SK-N-SH (cell line): ENCODE measurements around the gene TAS2R30. TPM values are rescaled to one million over a fixed set of nuclear protein-coding genes. Genes with fewer than 3 reads are reported as not detected.

Experiments used
- CTCF ChIA-PET: fragments of 300-600, 350-600 bp; formaldehyde crosslinking; extraction: SDS; loops from one replicate; lab custom pipeline; 2021; lab: Yijun Ruan, JAX
- POLR2A ChIA-PET: fragments of 350-600 bp; sonication (Branson Sonifier 250); formaldehyde crosslinking; extraction: SDS; loops from one replicate; lab custom pipeline; 2020; ENCODE audit warnings: antibody characterized with exemption, inconsistent platforms; lab: Yijun Ruan, JAX
- DNase-seq: peaks from one replicate; pipeline ENCODE4 v3.0.0; 2012
- H2AFZ ChIP-seq: fragments of 200-600 bp; sonication (generic); 2 replicates; pipeline ENCODE4 v1.8.1; 2016; ENCODE audit warnings: antibody characterized with exemption, mild to moderate bottlenecking, low read depth
- H3F3A ChIP-seq: fragments of 200-600 bp; sonication (generic); replicated peaks from 2 replicates; pipeline ENCODE3; 2016; ENCODE audit warnings: antibody characterized with exemption, mild to moderate bottlenecking; ENCODE audit not compliant: insufficient read depth
- H3K27ac ChIP-seq, 2 experiments: fragments of 200-500 bp in 1 of 2; fragments of 200-600 bp in 1 of 2; sonication (Bioruptor generic) in 1 of 2; sonication (generic), shearing (Covaris generic) in 1 of 2; 2 replicates each; pipeline versions ENCODE4 v1.5.1 to v1.6.1; 2014 to 2016; ENCODE audit warnings: low read depth in 2 of 2, inconsistent platforms in 1 of 2, low read length in 1 of 2, mild to moderate bottlenecking in 1 of 2, mixed read lengths in 1 of 2
- H3K27me3 ChIP-seq: fragments of 200-600 bp; sonication (generic), shearing (Covaris generic); 2 replicates; pipeline ENCODE4 v1.6.1; 2016; ENCODE audit warnings: mixed run types; ENCODE audit not compliant: insufficient read depth
- H3K36me3 ChIP-seq, 2 experiments: fragments of 200-500 bp in 1 of 2; fragments of 200-600 bp in 1 of 2; sonication (Bioruptor generic) in 1 of 2; sonication (generic) in 1 of 2; replicated peaks in 1 of 2; 2 replicates each; pipeline versions ENCODE3 to v1.5.1; 2014 to 2016; ENCODE audit warnings: low read length in 1 of 2, mild to moderate bottlenecking in 1 of 2; ENCODE audit not compliant: insufficient read depth in 2 of 2, control insufficient read depth in 1 of 2
- H3K4me1 ChIP-seq, 2 experiments: fragments of 200-500 bp in 1 of 2; fragments of 200-600 bp in 1 of 2; sonication (Bioruptor generic) in 1 of 2; sonication (generic), shearing (Covaris generic) in 1 of 2; 2 replicates each; pipeline versions ENCODE4 v1.5.1 to v1.6.1; 2014 to 2016; ENCODE audit warnings: low read depth in 1 of 2, low read length in 1 of 2, mixed run types in 1 of 2; ENCODE audit not compliant: insufficient read depth in 2 of 2, control insufficient read depth in 1 of 2
- H3K4me2 ChIP-seq: fragments of 200-600 bp; sonication (generic), shearing (Covaris generic); 2 replicates; pipeline ENCODE4 v1.6.1; 2017; ENCODE audit warnings: mixed run types
- H3K4me3 ChIP-seq, 2 experiments: fragments of 200-500 bp in 1 of 2; fragments of 200-600 bp in 1 of 2; sonication (Bioruptor generic) in 1 of 2; sonication (generic), shearing (Covaris generic) in 1 of 2; 2 replicates each; pipeline versions ENCODE4 v1.5.1 to v1.8.1; 2014 to 2016; ENCODE audit warnings: low read depth in 2 of 2, inconsistent platforms in 1 of 2, low read length in 1 of 2, mild to moderate bottlenecking in 1 of 2, mixed read lengths in 1 of 2, moderate library complexity in 1 of 2
- H3K79me2 ChIP-seq: fragments of 200-600 bp; sonication (generic); 2 replicates; pipeline ENCODE4 v1.8.1; 2017; ENCODE audit warnings: mild to moderate bottlenecking; ENCODE audit not compliant: insufficient read depth
- H3K9ac ChIP-seq: fragments of 200-600 bp; sonication (generic); 2 replicates; pipeline ENCODE4 v1.6.1; 2017; ENCODE audit warnings: mixed run types
- H3K9me2 ChIP-seq: fragments of 200-600 bp; sonication (generic); 2 replicates; pipeline ENCODE4 v1.6.1; 2017; ENCODE audit warnings: mixed run types
- H3K9me3 ChIP-seq: fragments of 200-600 bp; sonication (generic); 2 replicates; pipeline ENCODE4 v1.6.1; 2017; ENCODE audit warnings: mixed run types, mild to moderate bottlenecking, moderate library complexity
- H4K20me1 ChIP-seq: fragments of 200-600 bp; sonication (generic); 2 replicates; pipeline ENCODE4 v1.6.1; 2017; ENCODE audit warnings: mild to moderate bottlenecking, mixed run types; ENCODE audit not compliant: insufficient read depth
- CHD2 ChIP-seq: fragments of 150-350 bp; IDR thresholded peaks from 2 replicates; pipeline ENCODE4 v1.6.1; 2018; ENCODE audit warnings: low read length; ENCODE audit not compliant: partially characterized antibody
- ELF1 ChIP-seq: IDR thresholded peaks from 2 replicates; pipeline ENCODE4 v1.4.0; 2012
- EP300 ChIP-seq, 2 experiments: IDR thresholded peaks; 2 replicates each; pipeline versions ENCODE4 v1.4.0 to v1.6.1; 2012; ENCODE audit warnings: borderline replicate concordance in 1 of 2, low read depth in 1 of 2, low read length in 1 of 2
- EZH2phosphoT487 ChIP-seq: fragments of 200-600 bp; sonication (generic); IDR thresholded peaks from 2 replicates; pipeline ENCODE4 v1.6.1; 2017; ENCODE audit warnings: low read depth, mixed run types, mild to moderate bottlenecking, antibody characterized with exemption, moderate library complexity, borderline replicate concordance
- MEF2A ChIP-seq: IDR thresholded peaks from 2 replicates; pipeline ENCODE4 v1.4.0; 2012; ENCODE audit warnings: low read depth, borderline replicate concordance
- MXI1 ChIP-seq: IDR thresholded peaks from 2 replicates; pipeline ENCODE4 v1.6.1; 2012; ENCODE audit warnings: mild to moderate bottlenecking, low read depth, low read length, improper control_type of control experiment
- NFIC ChIP-seq: IDR thresholded peaks from 2 replicates; pipeline ENCODE4 v1.4.0; 2012; ENCODE audit warnings: borderline replicate concordance
- RFX5 ChIP-seq: IDR thresholded peaks from 2 replicates; pipeline ENCODE4 v1.6.1; 2012; ENCODE audit warnings: mild to moderate bottlenecking, improper control_type of control experiment, low read length
- SIN3A ChIP-seq: IDR thresholded peaks from 2 replicates; pipeline ENCODE4 v1.6.1; 2012; ENCODE audit warnings: low read depth, mild to moderate bottlenecking, low read length, moderate library complexity, borderline replicate concordance
- SMC3 ChIP-seq: IDR thresholded peaks from 2 replicates; pipeline ENCODE4 v1.6.1; 2012; ENCODE audit warnings: low read depth, low read length, improper control_type of control experiment
- TAF1 ChIP-seq: IDR thresholded peaks from 2 replicates; pipeline ENCODE4 v1.6.1; 2012; ENCODE audit warnings: low read depth, mild to moderate bottlenecking, low read length, moderate library complexity, borderline replicate concordance
- TCF12 ChIP-seq: IDR thresholded peaks from 2 replicates; pipeline ENCODE4 v1.4.0; 2012
- YY1 ChIP-seq: IDR thresholded peaks from 2 replicates; pipeline ENCODE4 v1.4.0; 2012; ENCODE audit warnings: low read depth, mild to moderate bottlenecking
- ZBTB33 ChIP-seq: IDR thresholded peaks from 2 replicates; pipeline ENCODE4 v1.4.0; 2012; ENCODE audit warnings: low read depth, borderline replicate concordance
- WGBS: methylation state at CpG from one replicate; pipeline ENCODE4 v1.1.6; 2017; ENCODE audit warnings: low lambda C conversion rate; 5-methylcytosine and 5-hydroxymethylcytosine counted together
- polyA plus RNA-seq, 3 experiments: library from polyadenylated mRNA; depleted of rRNA; stranded (reverse); fragments of >200 nt; gene quantifications; 2 replicates each; pipeline ENCODE4 v1.2.3, GENCODE V29; 2012
- TF ChIP-seq, protein P1 (sequence below): fragments of 200-600 bp; sonication (generic); IDR thresholded peaks from 2 replicates; pipeline ENCODE4 v1.6.1; 2017; ENCODE audit warnings: antibody characterized with exemption, mild to moderate bottlenecking, moderate library complexity
- TF ChIP-seq, protein P2 (sequence below): IDR thresholded peaks from 2 replicates; pipeline ENCODE4 v1.4.0; 2012; ENCODE audit warnings: low read depth, borderline replicate concordance
- TF ChIP-seq, protein P3 (sequence below): IDR thresholded peaks from 2 replicates; pipeline ENCODE4; 2012

The TAS2R30 gene
- polyA plus RNA-seq, 1 of the 3 experiments (the other 2 are of a cell fraction), result 0.05 TPM

DNA sequence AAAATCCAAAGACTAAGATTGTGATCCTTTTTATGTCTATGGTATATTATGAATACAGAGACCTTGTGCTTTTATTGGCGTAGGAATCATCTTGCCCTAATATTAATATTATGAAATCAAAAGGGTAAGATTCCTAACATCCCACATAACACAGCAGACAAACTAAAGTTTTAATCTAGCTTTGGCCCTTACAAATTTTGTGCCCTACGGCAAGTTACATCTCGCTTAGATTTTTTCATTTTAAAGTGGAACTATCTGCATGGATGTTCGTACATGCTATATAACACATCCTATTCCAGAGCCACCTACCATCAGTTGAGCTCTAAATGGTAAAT is 36.3 kb upstream of the TAS2R30 start:
- H3K9me2 ChIP-seq, result no peaks in the 10 kb centered on the region
- H3K36me3 ChIP-seq, result peaks cover 19 to 28% of the 10 kb centered on the region in 2 experiments
- H3K4me1 ChIP-seq, result peaks cover 17 to 29% of the 10 kb centered on the region in 2 experiments; a peak in 3 of 4 replicates
- H2AFZ ChIP-seq, result peak overlapping the region; percentile 64; the same call in 1 of the 2 replicates
- WGBS, result 2% methylated on average over 4 of the region's 4 CpGs
- peaks cover 94% of the 10 kb centered on the region for H3K79me2 ChIP-seq
- peaks cover 3% of the 10 kb centered on the region for H3F3A ChIP-seq
- no peaks in the 10 kb centered on the region for H3K27me3 ChIP-seq
- no peaks in the 10 kb centered on the region for H3K9me3 ChIP-seq
- H3K4me2 ChIP-seq, result peak overlapping the region; percentile 79
- H3K4me3 ChIP-seq, result peak overlapping the region; percentile 67 to 94
- DNase-seq, result no peak
- peak overlapping the region; percentile 76 to 98 for H3K27ac ChIP-seq
- H3K9ac ChIP-seq, result peak overlapping the region; percentile 73
- peak; percentile 39; the same call in 1 of the 2 replicates for TF ChIP-seq MXI1
- no peak for TF ChIP-seq EP300 (IDR thresholded peaks at IDR 0.05; ENCODE audit: borderline replicate concordance in 1 of 2, low read depth in 1 of 2, low read length in 1 of 2)
- TF ChIP-seq ELF1, result no peak
- TF ChIP-seq, all 33 proteins: peak for 1
- POLR2A ChIA-PET, result interaction anchor here (0.6 to 1.9 kb wide), 6 partner anchors 8 to 557 kb away, joined by 3 to 7 read pairs (median 4); no protein-coding TSS in a partner anchor
- peaks cover 25% of the 10 kb centered on the region; the same call in 1 of the 2 replicates for H4K20me1 ChIP-seq
- CTCF ChIA-PET, result interaction anchor here (1.0 kb wide), 1 partner anchor 432 kb away, joined by 3 read pairs; no protein-coding TSS in a partner anchor

- H3K27me3 ChIP-seq, result no peaks in the 10 kb centered on the region
These were observed 31.9 kb upstream of the TAS2R30 start for GRCh38 chr12:11166300-11166699.

More at GRCh38 chr12:11166300-11166699, 31.9 kb upstream of the TAS2R30 start:
- peaks cover 13 to 27% of the 10 kb centered on the region in 2 experiments; a peak in 3 of 4 replicates for H3K4me1 ChIP-seq
- CTCF ChIA-PET, result no interaction called here
- no peak for TF ChIP-seq SMC3
- TF ChIP-seq EP300 (IDR thresholded peaks at IDR 0.05; ENCODE audit: borderline replicate concordance in 1 of 2, low read depth in 1 of 2, low read length in 1 of 2), result no peak
- TF ChIP-seq, protein P1, sequence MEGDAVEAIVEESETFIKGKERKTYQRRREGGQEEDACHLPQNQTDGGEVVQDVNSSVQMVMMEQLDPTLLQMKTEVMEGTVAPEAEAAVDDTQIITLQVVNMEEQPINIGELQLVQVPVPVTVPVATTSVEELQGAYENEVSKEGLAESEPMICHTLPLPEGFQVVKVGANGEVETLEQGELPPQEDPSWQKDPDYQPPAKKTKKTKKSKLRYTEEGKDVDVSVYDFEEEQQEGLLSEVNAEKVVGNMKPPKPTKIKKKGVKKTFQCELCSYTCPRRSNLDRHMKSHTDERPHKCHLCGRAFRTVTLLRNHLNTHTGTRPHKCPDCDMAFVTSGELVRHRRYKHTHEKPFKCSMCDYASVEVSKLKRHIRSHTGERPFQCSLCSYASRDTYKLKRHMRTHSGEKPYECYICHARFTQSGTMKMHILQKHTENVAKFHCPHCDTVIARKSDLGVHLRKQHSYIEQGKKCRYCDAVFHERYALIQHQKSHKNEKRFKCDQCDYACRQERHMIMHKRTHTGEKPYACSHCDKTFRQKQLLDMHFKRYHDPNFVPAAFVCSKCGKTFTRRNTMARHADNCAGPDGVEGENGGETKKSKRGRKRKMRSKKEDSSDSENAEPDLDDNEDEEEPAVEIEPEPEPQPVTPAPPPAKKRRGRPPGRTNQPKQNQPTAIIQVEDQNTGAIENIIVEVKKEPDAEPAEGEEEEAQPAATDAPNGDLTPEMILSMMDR, result no peak
- no peak for TF ChIP-seq MXI1
- no peak for TF ChIP-seq RFX5
- TF ChIP-seq, protein P2, sequence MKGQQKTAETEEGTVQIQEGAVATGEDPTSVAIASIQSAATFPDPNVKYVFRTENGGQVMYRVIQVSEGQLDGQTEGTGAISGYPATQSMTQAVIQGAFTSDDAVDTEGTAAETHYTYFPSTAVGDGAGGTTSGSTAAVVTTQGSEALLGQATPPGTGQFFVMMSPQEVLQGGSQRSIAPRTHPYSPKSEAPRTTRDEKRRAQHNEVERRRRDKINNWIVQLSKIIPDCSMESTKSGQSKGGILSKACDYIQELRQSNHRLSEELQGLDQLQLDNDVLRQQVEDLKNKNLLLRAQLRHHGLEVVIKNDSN, result no peak
- no peak for TF ChIP-seq TAF1
- TF ChIP-seq CHD2, result no peak
- no peak for TF ChIP-seq ELF1
- TF ChIP-seq EZH2phosphoT487, result no peak
- TF ChIP-seq, protein P3, sequence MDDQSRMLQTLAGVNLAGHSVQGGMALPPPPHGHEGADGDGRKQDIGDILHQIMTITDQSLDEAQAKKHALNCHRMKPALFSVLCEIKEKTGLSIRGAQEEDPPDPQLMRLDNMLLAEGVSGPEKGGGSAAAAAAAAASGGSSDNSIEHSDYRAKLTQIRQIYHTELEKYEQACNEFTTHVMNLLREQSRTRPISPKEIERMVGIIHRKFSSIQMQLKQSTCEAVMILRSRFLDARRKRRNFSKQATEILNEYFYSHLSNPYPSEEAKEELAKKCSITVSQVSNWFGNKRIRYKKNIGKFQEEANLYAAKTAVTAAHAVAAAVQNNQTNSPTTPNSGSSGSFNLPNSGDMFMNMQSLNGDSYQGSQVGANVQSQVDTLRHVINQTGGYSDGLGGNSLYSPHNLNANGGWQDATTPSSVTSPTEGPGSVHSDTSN, result no peak
- TF ChIP-seq TCF12, result no peak
- no peak for TF ChIP-seq ZBTB33
- TF ChIP-seq SIN3A, result no peak
- TF ChIP-seq MEF2A, result no peak
- TF ChIP-seq YY1, result no peak
- TF ChIP-seq NFIC, result no peak
- TF ChIP-seq, all 33 proteins: peak for 0
- H3K9me3 ChIP-seq, result no peaks in the 10 kb centered on the region
- peaks cover 98% of the 10 kb centered on the region for H3K79me2 ChIP-seq
- H3K9me2 ChIP-seq, result no peaks in the 10 kb centered on the region
- POLR2A ChIA-PET, result no interaction called here
- no peak overlapping the region for H2AFZ ChIP-seq
- H3K9ac ChIP-seq, result no peak overlapping the region
- H3K4me3 ChIP-seq, result no peak overlapping the region
- no peak for DNase-seq
- peaks cover 43% of the 10 kb centered on the region for H4K20me1 ChIP-seq
- no peak overlapping the region for H3K4me2 ChIP-seq
- peaks cover 3% of the 10 kb centered on the region for H3F3A ChIP-seq
- peaks cover 25 to 46% of the 10 kb centered on the region in 2 experiments for H3K36me3 ChIP-seq
- H3K27ac ChIP-seq, result no peak overlapping the region; a peak in 1 of 4 replicates
